Measurements from ENCODE around the gene PTPRM.

GRCh38 chr18:8406186-8406867 lies 839.2 kb downstream of the PTPRM start:
- TF ChIP-seq CTCF (conservative IDR thresholded peaks at IDR 0.05; ENCODE audit: low read depth, low read length) (no peak), BHLHE40 (IDR thresholded peaks at IDR 0.05; ENCODE audit: low read depth, low read length) (no peak), CEBPB (IDR thresholded peaks at IDR 0.05; ENCODE audit: low read depth, low read length) (peak; percentile 46), POLR2A (IDR thresholded peaks at IDR 0.05; ENCODE audit: low read depth, low read length) (no peak), RAD21 (IDR thresholded peaks at IDR 0.05; ENCODE audit: low read length) (no peak), MAFK (IDR thresholded peaks at IDR 0.05; ENCODE audit: low read depth, low read length) (no peak), FOS (IDR thresholded peaks at IDR 0.05; ENCODE audit: low read depth, low read length) (no peak), MXI1 (IDR thresholded peaks at IDR 0.05; ENCODE audit: borderline replicate concordance, low read depth, low read length) (no peak), RFX5 (IDR thresholded peaks at IDR 0.05; ENCODE audit: low read depth, low read length) (no peak), RCOR1 (IDR thresholded peaks at IDR 0.05; ENCODE audit: insufficient replicate concordance, low read length) (no peak)
